GM12874 (cell line): Measurements from ENCODE around the gene VANGL1.

Source experiments
- TF ChIP-seq, protein P1 (sequence below): IDR thresholded peaks from 2 replicates; pipeline ENCODE4 v1.5.1; 2011; ENCODE audit warnings: low read depth, mild to moderate bottlenecking, control low read depth, low read length, moderate library complexity; ENCODE audit not compliant: insufficient read depth

VANGL1 gene

DNA sequence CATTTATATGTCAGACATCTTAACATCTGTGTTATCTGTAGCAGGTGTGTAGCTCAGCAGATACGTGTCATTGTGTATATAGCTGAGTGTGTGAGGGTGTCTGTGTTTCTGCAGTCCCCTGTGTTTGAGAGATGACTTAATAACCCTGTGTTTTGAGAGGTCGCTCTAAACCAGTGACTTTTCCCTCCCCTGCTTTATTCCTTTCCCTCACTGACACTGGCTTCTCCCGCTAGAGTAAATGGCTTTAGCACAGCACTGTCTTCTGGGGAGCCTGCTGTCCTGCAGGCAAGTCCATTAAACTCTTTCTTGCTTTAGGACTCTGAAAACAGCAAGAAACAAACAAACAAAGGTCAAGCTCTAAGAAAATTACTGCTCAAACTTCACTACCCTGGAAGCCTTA, 53.0 kb downstream of the VANGL1 start:
- TF ChIP-seq, protein P1, sequence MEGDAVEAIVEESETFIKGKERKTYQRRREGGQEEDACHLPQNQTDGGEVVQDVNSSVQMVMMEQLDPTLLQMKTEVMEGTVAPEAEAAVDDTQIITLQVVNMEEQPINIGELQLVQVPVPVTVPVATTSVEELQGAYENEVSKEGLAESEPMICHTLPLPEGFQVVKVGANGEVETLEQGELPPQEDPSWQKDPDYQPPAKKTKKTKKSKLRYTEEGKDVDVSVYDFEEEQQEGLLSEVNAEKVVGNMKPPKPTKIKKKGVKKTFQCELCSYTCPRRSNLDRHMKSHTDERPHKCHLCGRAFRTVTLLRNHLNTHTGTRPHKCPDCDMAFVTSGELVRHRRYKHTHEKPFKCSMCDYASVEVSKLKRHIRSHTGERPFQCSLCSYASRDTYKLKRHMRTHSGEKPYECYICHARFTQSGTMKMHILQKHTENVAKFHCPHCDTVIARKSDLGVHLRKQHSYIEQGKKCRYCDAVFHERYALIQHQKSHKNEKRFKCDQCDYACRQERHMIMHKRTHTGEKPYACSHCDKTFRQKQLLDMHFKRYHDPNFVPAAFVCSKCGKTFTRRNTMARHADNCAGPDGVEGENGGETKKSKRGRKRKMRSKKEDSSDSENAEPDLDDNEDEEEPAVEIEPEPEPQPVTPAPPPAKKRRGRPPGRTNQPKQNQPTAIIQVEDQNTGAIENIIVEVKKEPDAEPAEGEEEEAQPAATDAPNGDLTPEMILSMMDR: no peak

DNA sequence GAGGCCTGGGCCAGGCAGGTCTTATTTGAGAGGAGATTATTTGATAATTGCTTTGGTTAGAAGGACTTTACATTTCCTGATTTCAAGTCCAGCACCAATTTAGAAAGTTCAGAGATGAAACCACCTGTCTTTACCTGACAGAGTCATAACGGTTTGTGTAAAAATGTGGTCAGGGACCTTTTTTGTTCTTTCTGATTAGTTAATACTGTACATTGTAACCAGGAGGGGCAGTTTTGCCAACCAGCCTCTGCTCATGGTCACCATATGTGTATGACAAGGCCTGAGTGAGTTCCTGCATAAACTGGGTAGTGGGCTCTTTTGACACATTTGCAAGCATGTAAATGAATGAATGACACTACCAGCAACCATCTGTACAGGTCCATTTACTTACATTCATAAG, 55.8 kb downstream of the VANGL1 start:
- TF ChIP-seq, protein P1: no peak

DNA sequence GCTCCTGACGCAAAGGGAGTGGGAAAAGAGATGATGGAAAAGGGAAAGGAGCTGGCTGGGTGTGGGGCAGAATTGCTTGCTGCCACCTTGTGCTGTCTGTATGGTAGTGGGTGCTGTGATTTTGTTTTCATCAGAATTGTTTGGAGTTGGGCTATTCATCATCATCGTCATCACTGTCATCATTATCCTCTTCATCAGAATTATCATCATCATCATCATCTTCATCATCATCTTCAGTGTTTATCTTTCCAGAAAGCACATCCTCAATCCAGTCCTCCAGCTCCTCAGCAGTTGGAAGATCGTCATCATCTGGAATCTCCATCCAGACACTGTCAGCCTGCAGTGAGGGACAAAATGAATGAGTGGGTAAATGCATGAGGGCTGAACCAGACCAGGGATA, 59.3 kb downstream of the VANGL1 start:
- TF ChIP-seq, protein P1: no peak

- TF ChIP-seq, protein P1: no peak
Observed at GRCh38 chr1:115702959-115703358, 61.2 kb downstream of the VANGL1 start.

DNA sequence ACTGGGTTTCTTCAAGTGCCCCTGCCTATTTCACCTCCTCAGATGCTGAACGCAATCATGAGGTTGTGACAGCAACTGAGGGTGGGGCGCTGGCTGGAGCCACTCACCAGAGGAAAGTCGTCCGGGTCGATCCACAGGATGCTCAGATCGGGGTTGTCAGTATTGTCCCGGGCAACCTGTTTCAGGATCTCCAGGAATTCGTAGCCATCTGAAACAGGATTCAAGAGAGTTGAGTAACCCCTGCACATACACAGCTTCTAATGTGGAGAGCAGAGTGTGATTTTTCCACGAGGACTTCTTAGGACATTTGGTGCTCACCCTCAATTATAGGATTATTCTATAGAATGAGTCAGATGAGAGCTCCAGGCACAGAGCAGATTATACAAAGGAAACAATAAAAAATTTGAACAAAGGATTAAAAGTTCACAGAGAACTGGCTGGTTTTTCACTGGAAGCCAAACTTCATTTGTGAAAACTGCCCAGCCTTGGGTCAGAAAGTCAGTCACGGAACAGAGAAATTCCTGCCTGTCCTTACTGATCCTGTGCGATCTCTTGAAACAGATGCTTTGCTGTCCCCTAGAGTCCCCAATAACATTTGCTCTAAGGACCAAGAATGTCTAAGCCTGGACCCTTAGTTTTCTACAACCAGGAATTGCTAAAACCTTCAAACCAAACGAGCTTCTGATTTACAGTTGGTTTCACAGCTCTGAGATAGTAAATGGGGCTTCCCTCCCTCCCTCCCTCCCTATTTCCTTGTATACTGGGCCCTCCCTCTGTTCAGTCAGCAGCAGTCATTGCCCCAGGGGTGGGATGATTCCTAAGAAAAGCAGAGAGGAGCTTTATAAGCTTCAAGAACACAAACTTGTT, 63.5 kb downstream of the VANGL1 start:
- TF ChIP-seq, protein P1: no peak

DNA sequence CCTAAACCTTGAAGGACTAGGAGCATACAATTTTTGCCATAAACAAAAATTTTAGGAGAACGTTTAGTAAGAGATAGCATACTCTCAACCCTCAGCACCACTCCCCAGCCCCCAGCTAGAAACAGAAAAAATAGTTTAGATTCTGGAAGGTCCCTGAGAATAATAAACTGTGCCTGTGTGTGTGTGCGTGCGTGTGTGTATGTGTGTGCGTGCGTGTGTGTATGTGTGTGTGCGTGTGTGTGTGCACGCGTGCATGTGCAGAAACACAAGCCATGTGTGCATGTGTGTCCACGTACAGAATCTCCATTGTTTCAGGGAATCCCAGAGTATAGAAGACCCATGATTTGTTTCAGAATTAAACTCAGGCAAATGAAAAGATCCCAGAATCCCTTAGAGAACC, 64.2 kb downstream of the VANGL1 start:
- TF ChIP-seq, protein P1: no peak

- TF ChIP-seq, protein P1: peak; percentile 58
Observed at GRCh38 chr1:115706587-115707425, 65.0 kb downstream of the VANGL1 start.
